ENCODE results near the gene PRKG1.

The PRKG1 gene

GRCh38 chr10:51699145-51699474 lies 624.8 kb downstream of the PRKG1 start:
- Histone ChIP-seq H3K27me3 (ENCODE audit: insufficient read depth, poor library complexity, severe bottlenecking) (no peaks in the 10 kb centered on the region), H3K27ac (replicated peaks) (peak overlapping the region; percentile 99), H3K4me3 (replicated peaks; ENCODE audit: insufficient read depth, low read length) (peak overlapping the region; percentile 73)
- TF ChIP-seq, protein P1, sequence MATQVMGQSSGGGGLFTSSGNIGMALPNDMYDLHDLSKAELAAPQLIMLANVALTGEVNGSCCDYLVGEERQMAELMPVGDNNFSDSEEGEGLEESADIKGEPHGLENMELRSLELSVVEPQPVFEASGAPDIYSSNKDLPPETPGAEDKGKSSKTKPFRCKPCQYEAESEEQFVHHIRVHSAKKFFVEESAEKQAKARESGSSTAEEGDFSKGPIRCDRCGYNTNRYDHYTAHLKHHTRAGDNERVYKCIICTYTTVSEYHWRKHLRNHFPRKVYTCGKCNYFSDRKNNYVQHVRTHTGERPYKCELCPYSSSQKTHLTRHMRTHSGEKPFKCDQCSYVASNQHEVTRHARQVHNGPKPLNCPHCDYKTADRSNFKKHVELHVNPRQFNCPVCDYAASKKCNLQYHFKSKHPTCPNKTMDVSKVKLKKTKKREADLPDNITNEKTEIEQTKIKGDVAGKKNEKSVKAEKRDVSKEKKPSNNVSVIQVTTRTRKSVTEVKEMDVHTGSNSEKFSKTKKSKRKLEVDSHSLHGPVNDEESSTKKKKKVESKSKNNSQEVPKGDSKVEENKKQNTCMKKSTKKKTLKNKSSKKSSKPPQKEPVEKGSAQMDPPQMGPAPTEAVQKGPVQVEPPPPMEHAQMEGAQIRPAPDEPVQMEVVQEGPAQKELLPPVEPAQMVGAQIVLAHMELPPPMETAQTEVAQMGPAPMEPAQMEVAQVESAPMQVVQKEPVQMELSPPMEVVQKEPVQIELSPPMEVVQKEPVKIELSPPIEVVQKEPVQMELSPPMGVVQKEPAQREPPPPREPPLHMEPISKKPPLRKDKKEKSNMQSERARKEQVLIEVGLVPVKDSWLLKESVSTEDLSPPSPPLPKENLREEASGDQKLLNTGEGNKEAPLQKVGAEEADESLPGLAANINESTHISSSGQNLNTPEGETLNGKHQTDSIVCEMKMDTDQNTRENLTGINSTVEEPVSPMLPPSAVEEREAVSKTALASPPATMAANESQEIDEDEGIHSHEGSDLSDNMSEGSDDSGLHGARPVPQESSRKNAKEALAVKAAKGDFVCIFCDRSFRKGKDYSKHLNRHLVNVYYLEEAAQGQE (IDR thresholded peaks at IDR 0.05; ENCODE audit: insufficient replicate concordance, low read depth), result no peak
- no peak for TF ChIP-seq GABPA (IDR thresholded peaks at IDR 0.05; ENCODE audit: low read depth)
- TF ChIP-seq POLR2AphosphoS5 (IDR thresholded peaks at IDR 0.05; ENCODE audit: low read depth), result no peak
- no peak for TF ChIP-seq CTCF (IDR thresholded peaks at IDR 0.05; ENCODE audit: insufficient read depth, low read length)
- TF ChIP-seq SPI1 (IDR thresholded peaks at IDR 0.05; ENCODE audit: borderline replicate concordance, low read depth), result no peak
- DNase-seq (ENCODE audit: low read depth in 1 of 2, low spot score in 1 of 2), result no peak

DNA sequence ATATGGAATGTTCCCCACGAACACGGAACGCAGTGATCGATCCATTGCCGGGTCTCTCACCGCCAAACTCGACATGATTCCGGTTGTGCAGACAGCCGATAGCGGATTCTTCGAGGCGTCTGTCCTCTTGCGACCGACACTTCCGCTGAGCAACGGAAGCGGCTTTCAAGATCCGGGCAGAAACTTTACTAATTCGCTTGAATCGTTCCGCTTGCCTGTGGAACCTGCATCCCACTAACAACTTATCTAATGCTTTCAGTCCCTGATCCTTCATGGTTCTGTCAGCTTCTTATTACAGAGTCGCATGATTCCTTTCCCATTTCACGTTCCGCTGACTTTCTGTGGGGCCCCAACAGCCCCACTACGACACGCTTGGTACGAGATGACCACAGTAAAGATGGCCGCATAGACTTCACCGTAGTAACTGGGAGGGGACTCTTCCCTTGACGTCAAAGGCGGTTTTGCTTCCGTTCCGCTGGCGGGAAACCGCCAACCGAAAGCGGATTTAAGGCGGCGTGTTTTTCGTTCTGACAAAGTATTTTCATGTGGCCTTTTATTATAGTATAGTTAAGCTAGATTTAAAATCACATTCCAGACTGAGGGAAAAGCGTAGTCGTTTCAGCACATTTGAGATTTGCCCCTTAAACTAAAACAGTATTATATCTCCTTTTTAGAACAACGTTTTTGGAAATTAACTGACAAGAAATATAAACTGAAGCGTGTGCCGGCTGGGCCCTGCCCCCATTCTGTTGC lies 625.4 kb downstream of the PRKG1 start, which contains the start of gene CSTF2T:
CSTF2T (minus strand) TSS at position 121 of the 753 bp plus-strand sequence; CDS start at position 75, 46 bp downstream.
- H3K27ac ChIP-seq (replicated peaks), result peak within 1 kb of the TSS; percentile 99
- no peaks in the 10 kb centered on the region for H3K27me3 ChIP-seq (ENCODE audit: insufficient read depth, poor library complexity, severe bottlenecking)
- TF ChIP-seq SPI1 (IDR thresholded peaks at IDR 0.05; ENCODE audit: borderline replicate concordance, low read depth) (no peak; the same call in 1 of the 2 replicates), POLR2AphosphoS5 (IDR thresholded peaks at IDR 0.05; ENCODE audit: low read depth) (peak; percentile 84), CTCF (IDR thresholded peaks at IDR 0.05; ENCODE audit: insufficient read depth, low read length) (no peak), GABPA (IDR thresholded peaks at IDR 0.05; ENCODE audit: low read depth) (peak; percentile 100)
- TF ChIP-seq, protein P1 (IDR thresholded peaks at IDR 0.05; ENCODE audit: insufficient replicate concordance, low read depth), result peak; percentile 61
- DNase-seq (ENCODE audit: low read depth in 1 of 2, low spot score in 1 of 2), result peak; percentile 75 to 89
- peak within 1 kb of the TSS; percentile 73 for H3K4me3 ChIP-seq (replicated peaks; ENCODE audit: insufficient read depth, low read length)

- TF ChIP-seq GABPA (IDR thresholded peaks at IDR 0.05; ENCODE audit: low read depth), result no peak
- TF ChIP-seq, protein P1 (IDR thresholded peaks at IDR 0.05; ENCODE audit: insufficient replicate concordance, low read depth), result no peak
- no peak for TF ChIP-seq SPI1 (IDR thresholded peaks at IDR 0.05; ENCODE audit: borderline replicate concordance, low read depth)
- no peak for TF ChIP-seq POLR2AphosphoS5 (IDR thresholded peaks at IDR 0.05; ENCODE audit: low read depth)
- TF ChIP-seq CTCF (IDR thresholded peaks at IDR 0.05; ENCODE audit: insufficient read depth, low read length), result no peak
- Histone ChIP-seq H3K27ac (replicated peaks) (peak overlapping the region; percentile 99), H3K27me3 (ENCODE audit: insufficient read depth, poor library complexity, severe bottlenecking) (no peaks in the 10 kb centered on the region), H3K4me3 (replicated peaks; ENCODE audit: insufficient read depth, low read length) (no peak overlapping the region)
- DNase-seq (ENCODE audit: low read depth in 1 of 2, low spot score in 1 of 2), result no peak
Observed at GRCh38 chr10:51700228-51700817, 626.0 kb downstream of the PRKG1 start.

Measured in HL-60 (cell line).